ENCODE results near the gene HTR2A. TPM values are rescaled to one million over a fixed set of nuclear protein-coding genes. Genes with fewer than 3 reads are reported as not detected.

The HTR2A gene
- total RNA-seq, 1 donor from 2014 or later: not detected

- Mint-ChIP-seq H3K27me3 (ENCODE audit: insufficient read depth) (peaks cover 10% of the 10 kb centered on the region), H3K4me1 (ENCODE audit: low read depth) (no peaks in the 10 kb centered on the region), H3K9me3 (no peaks in the 10 kb centered on the region), H3K27ac (no peak overlapping the region), H3K4me3 (no peak overlapping the region), H3K36me3 (ENCODE audit: low read depth) (no peaks in the 10 kb centered on the region)
- no peak for DNase-seq (ENCODE audit: low spot score)
- intact Hi-C loops (cut with micrococcal nuclease): no loop called here
Measured at GRCh38 chr13:46861959-46862358, 34.9 kb downstream of the HTR2A start.

- H3K9me3 Mint-ChIP-seq: no peaks in the 10 kb centered on the region
- H3K4me3 Mint-ChIP-seq: no peak overlapping the region
- H3K36me3 Mint-ChIP-seq (ENCODE audit: low read depth): no peaks in the 10 kb centered on the region
- intact Hi-C loops (cut with micrococcal nuclease): no loop called here
- no peaks in the 10 kb centered on the region for H3K4me1 Mint-ChIP-seq (ENCODE audit: low read depth)
- no peak overlapping the region for H3K27ac Mint-ChIP-seq
- DNase-seq (ENCODE audit: low spot score): no peak
- H3K27me3 Mint-ChIP-seq (ENCODE audit: insufficient read depth): peaks cover 12% of the 10 kb centered on the region
Measured at GRCh38 chr13:46860722-46861121, 36.1 kb downstream of the HTR2A start.

- no peak for DNase-seq (ENCODE audit: low spot score)
- Mint-ChIP-seq H3K27me3 (ENCODE audit: insufficient read depth) (peaks cover 11% of the 10 kb centered on the region), H3K4me1 (ENCODE audit: low read depth) (no peaks in the 10 kb centered on the region), H3K9me3 (no peaks in the 10 kb centered on the region), H3K36me3 (ENCODE audit: low read depth) (no peaks in the 10 kb centered on the region), H3K27ac (no peak overlapping the region), H3K4me3 (no peak overlapping the region)
- intact Hi-C loops (cut with micrococcal nuclease): no loop called here
Measured at GRCh38 chr13:46858776-46859175, 38.1 kb downstream of the HTR2A start.

GRCh38 chr13:46858163-46858562 is 38.7 kb downstream of the HTR2A start:
- Mint-ChIP-seq H3K27ac (no peak overlapping the region), H3K27me3 (ENCODE audit: insufficient read depth) (peaks cover 11% of the 10 kb centered on the region), H3K36me3 (ENCODE audit: low read depth) (no peaks in the 10 kb centered on the region), H3K9me3 (no peaks in the 10 kb centered on the region), H3K4me1 (ENCODE audit: low read depth) (no peaks in the 10 kb centered on the region), H3K4me3 (no peak overlapping the region)
- no peak for DNase-seq (ENCODE audit: low spot score)
- intact Hi-C loops (cut with micrococcal nuclease): no loop called here

- no peak overlapping the region for H3K27ac Mint-ChIP-seq
- intact Hi-C loops (cut with micrococcal nuclease): no loop called here
- H3K9me3 Mint-ChIP-seq: no peaks in the 10 kb centered on the region
- DNase-seq (ENCODE audit: low spot score): no peak
- no peak overlapping the region for H3K4me3 Mint-ChIP-seq
- no peaks in the 10 kb centered on the region for H3K4me1 Mint-ChIP-seq (ENCODE audit: low read depth)
- peaks cover 10% of the 10 kb centered on the region for H3K27me3 Mint-ChIP-seq (ENCODE audit: insufficient read depth)
- H3K36me3 Mint-ChIP-seq (ENCODE audit: low read depth): no peaks in the 10 kb centered on the region
Measured at GRCh38 chr13:46855664-46856063, 41.2 kb downstream of the HTR2A start.

- H3K4me3 Mint-ChIP-seq: no peak overlapping the region
- H3K27ac Mint-ChIP-seq: no peak overlapping the region
- intact Hi-C loops (cut with micrococcal nuclease): no loop called here
- H3K9me3 Mint-ChIP-seq: no peaks in the 10 kb centered on the region
- H3K36me3 Mint-ChIP-seq (ENCODE audit: low read depth): no peaks in the 10 kb centered on the region
- H3K4me1 Mint-ChIP-seq (ENCODE audit: low read depth): no peaks in the 10 kb centered on the region
- H3K27me3 Mint-ChIP-seq (ENCODE audit: insufficient read depth): peaks cover 10% of the 10 kb centered on the region
- no peak for DNase-seq (ENCODE audit: low spot score)
Measured at GRCh38 chr13:46855166-46855565, 41.7 kb downstream of the HTR2A start.

- intact Hi-C loops (cut with micrococcal nuclease): no loop called here
- H3K4me3 Mint-ChIP-seq: no peak overlapping the region
- peaks cover 12% of the 10 kb centered on the region for H3K27me3 Mint-ChIP-seq (ENCODE audit: insufficient read depth)
- no peaks in the 10 kb centered on the region for H3K36me3 Mint-ChIP-seq (ENCODE audit: low read depth)
- H3K9me3 Mint-ChIP-seq: no peaks in the 10 kb centered on the region
- H3K27ac Mint-ChIP-seq: no peak overlapping the region
- no peaks in the 10 kb centered on the region for H3K4me1 Mint-ChIP-seq (ENCODE audit: low read depth)
- DNase-seq (ENCODE audit: low spot score): no peak
Measured at GRCh38 chr13:46852168-46852567, 44.7 kb downstream of the HTR2A start.

GRCh38 chr13:46850214-46850613 is 46.6 kb downstream of the HTR2A start:
- H3K4me3 Mint-ChIP-seq: no peak overlapping the region
- H3K36me3 Mint-ChIP-seq (ENCODE audit: low read depth): no peaks in the 10 kb centered on the region
- H3K27ac Mint-ChIP-seq: no peak overlapping the region
- intact Hi-C loops (cut with micrococcal nuclease): no loop called here
- H3K9me3 Mint-ChIP-seq: no peaks in the 10 kb centered on the region
- H3K27me3 Mint-ChIP-seq (ENCODE audit: insufficient read depth): peaks cover 7% of the 10 kb centered on the region
- no peaks in the 10 kb centered on the region for H3K4me1 Mint-ChIP-seq (ENCODE audit: low read depth)
- DNase-seq (ENCODE audit: low spot score): no peak

GRCh38 chr13:46846726-46847125 is 50.1 kb downstream of the HTR2A start:
- Mint-ChIP-seq H3K4me3 (no peak overlapping the region), H3K9me3 (no peaks in the 10 kb centered on the region), H3K4me1 (ENCODE audit: low read depth) (no peaks in the 10 kb centered on the region), H3K27me3 (ENCODE audit: insufficient read depth) (peaks cover 4% of the 10 kb centered on the region), H3K36me3 (ENCODE audit: low read depth) (no peaks in the 10 kb centered on the region), H3K27ac (no peak overlapping the region)
- intact Hi-C loops (cut with micrococcal nuclease): no loop called here
- no peak for DNase-seq (ENCODE audit: low spot score)

- no peak for DNase-seq (ENCODE audit: low spot score)
- Mint-ChIP-seq H3K4me1 (ENCODE audit: low read depth) (no peaks in the 10 kb centered on the region), H3K27me3 (ENCODE audit: insufficient read depth) (peaks cover 4% of the 10 kb centered on the region), H3K4me3 (no peak overlapping the region), H3K9me3 (no peaks in the 10 kb centered on the region), H3K27ac (no peak overlapping the region), H3K36me3 (ENCODE audit: low read depth) (no peaks in the 10 kb centered on the region)
- intact Hi-C loops (cut with micrococcal nuclease): no loop called here
Measured at GRCh38 chr13:46845146-46845545, 51.7 kb downstream of the HTR2A start.

- Mint-ChIP-seq H3K27ac (no peak overlapping the region), H3K4me3 (no peak overlapping the region), H3K9me3 (no peaks in the 10 kb centered on the region), H3K4me1 (ENCODE audit: low read depth) (no peaks in the 10 kb centered on the region), H3K36me3 (ENCODE audit: low read depth) (no peaks in the 10 kb centered on the region), H3K27me3 (ENCODE audit: insufficient read depth) (peaks cover 1% of the 10 kb centered on the region)
- DNase-seq (ENCODE audit: low spot score): no peak
- intact Hi-C loops (cut with micrococcal nuclease): no loop called here
Measured at GRCh38 chr13:46844431-46844830, 52.4 kb downstream of the HTR2A start.

GRCh38 chr13:46839399-46839798 is 57.5 kb downstream of the HTR2A start:
- Mint-ChIP-seq H3K27ac (no peak overlapping the region), H3K4me3 (no peak overlapping the region), H3K36me3 (ENCODE audit: low read depth) (no peaks in the 10 kb centered on the region), H3K9me3 (no peaks in the 10 kb centered on the region), H3K27me3 (ENCODE audit: insufficient read depth) (no peaks in the 10 kb centered on the region), H3K4me1 (ENCODE audit: low read depth) (no peaks in the 10 kb centered on the region)
- no peak for DNase-seq (ENCODE audit: low spot score)
- intact Hi-C loops (cut with micrococcal nuclease): no loop called here

- Mint-ChIP-seq H3K9me3 (no peaks in the 10 kb centered on the region), H3K27me3 (ENCODE audit: insufficient read depth) (peaks cover 2% of the 10 kb centered on the region), H3K4me1 (ENCODE audit: low read depth) (no peaks in the 10 kb centered on the region), H3K4me3 (no peak overlapping the region), H3K36me3 (ENCODE audit: low read depth) (no peaks in the 10 kb centered on the region), H3K27ac (no peak overlapping the region)
- intact Hi-C loops (cut with micrococcal nuclease): no loop called here
- no peak for DNase-seq (ENCODE audit: low spot score)
Measured at GRCh38 chr13:46834657-46835056, 62.2 kb downstream of the HTR2A start.

- Mint-ChIP-seq H3K36me3 (ENCODE audit: low read depth) (no peaks in the 10 kb centered on the region), H3K4me3 (no peak overlapping the region), H3K9me3 (no peaks in the 10 kb centered on the region), H3K4me1 (ENCODE audit: low read depth) (no peaks in the 10 kb centered on the region), H3K27ac (no peak overlapping the region), H3K27me3 (ENCODE audit: insufficient read depth) (peaks cover 2% of the 10 kb centered on the region)
- DNase-seq (ENCODE audit: low spot score): no peak
- intact Hi-C loops (cut with micrococcal nuclease): no loop called here
Measured at GRCh38 chr13:46831588-46832194, 65.2 kb downstream of the HTR2A start.

Data from activated T-helper 1 cell treated with anti-CD3 and anti-CD28 coated beads, Interleukin-12 subunit alpha, Interleukin-12 subunit beta, Interleukin-2, Interleukin-4 antibody, amounts not matched to agents 30 ng/mL and 10 ng/mL and 1 ng/mL, durations not matched to agents 14 hours and 24 hours and 36 hours (primary cell).